Neuronal stem cell (in vitro differentiated cells): ENCODE results near the gene ZNF627.
"Not testable (repeated sequence)": the region's sequence is repeated elsewhere in the genome, so short reads cannot be mapped to it uniquely, and the experiment has no call there.

Source experiments
- DNase-seq: peaks from one replicate; pipeline ENCODE4 v3.0.0-alpha.2; 2013; ENCODE audit warnings: low spot score
- H2AFZ ChIP-seq: one replicate; pipeline ENCODE4 v1.6.1; 2013; ENCODE audit warnings: mild to moderate bottlenecking, low read length, inconsistent platforms
- H2AK5ac ChIP-seq: 2 replicates; pipeline ENCODE4 v1.6.1; 2013; ENCODE audit warnings: low read depth, mild to moderate bottlenecking, inconsistent platforms, low read length, moderate library complexity, mixed read lengths
- H2BK120ac ChIP-seq: 2 replicates; pipeline ENCODE4 v1.6.1; 2013; ENCODE audit warnings: low read depth, mild to moderate bottlenecking, inconsistent platforms, low read length, moderate library complexity, mixed read lengths
- H2BK12ac ChIP-seq: one replicate; pipeline ENCODE4 v1.6.1; 2013; ENCODE audit warnings: low read length, inconsistent platforms
- H2BK15ac ChIP-seq: 2 replicates; pipeline ENCODE4 v1.6.1; 2013; ENCODE audit warnings: mild to moderate bottlenecking, low read length, inconsistent platforms, mixed read lengths
- H2BK5ac ChIP-seq: one replicate; pipeline ENCODE4 v1.6.1; 2013; ENCODE audit warnings: inconsistent platforms, mild to moderate bottlenecking, low read length, moderate library complexity
- H3K14ac ChIP-seq: one replicate; pipeline ENCODE4 v1.6.1; 2013; ENCODE audit warnings: low read length, inconsistent platforms
- H3K18ac ChIP-seq: 2 replicates; pipeline ENCODE4 v1.6.1; 2013; ENCODE audit warnings: low read length, inconsistent platforms
- H3K23ac ChIP-seq: 2 replicates; pipeline ENCODE4 v1.6.1; 2013; ENCODE audit warnings: low read depth, mild to moderate bottlenecking, mixed read lengths, low read length, inconsistent platforms; ENCODE audit not compliant: poor library complexity
- H3K27ac ChIP-seq: replicated peaks from 3 replicates; pipeline ENCODE4 v1.5.1; 2013; ENCODE audit warnings: low read length, inconsistent platforms
- H3K27me3 ChIP-seq, 3 experiments: 2 replicates each; pipeline ENCODE4 v1.6.1; 2013; ENCODE audit warnings: low read length in 3 of 3, mild to moderate bottlenecking in 2 of 3, inconsistent platforms in 1 of 3, low read depth in 1 of 3, mixed read lengths in 1 of 3, moderate library complexity in 1 of 3; ENCODE audit not compliant: control insufficient read depth in 3 of 3, insufficient read depth in 3 of 3
- H3K36me3 ChIP-seq, 2 donors: replicated peaks in 1 of 2; 2 replicates each; pipeline ENCODE4 v1.6.1; 2013; ENCODE audit warnings: low read length in 2 of 2; ENCODE audit not compliant: control insufficient read depth in 2 of 2, insufficient read depth in 2 of 2
- H3K4ac ChIP-seq: 2 replicates; pipeline ENCODE4 v1.6.1; 2013; ENCODE audit warnings: inconsistent platforms, mild to moderate bottlenecking, low read length, moderate library complexity
- H3K4me1 ChIP-seq, 2 donors: 1 replicate in 1 of 2; 2 replicates in 1 of 2; pipeline ENCODE4 v1.6.1; 2013; ENCODE audit warnings: low read length in 2 of 2, low read depth in 1 of 2; ENCODE audit not compliant: control insufficient read depth in 2 of 2, insufficient read depth in 1 of 2
- H3K4me2 ChIP-seq: one replicate; pipeline ENCODE4 v1.6.1; 2013; ENCODE audit warnings: mild to moderate bottlenecking, low read length, inconsistent platforms; ENCODE audit not compliant: insufficient read depth, poor library complexity, severe bottlenecking
- H3K4me3 ChIP-seq, 2 donors: 2 replicates each; pipeline ENCODE4 v1.5.1; 2013; ENCODE audit warnings: low read length in 2 of 2, mild to moderate bottlenecking in 2 of 2, inconsistent platforms in 1 of 2, moderate library complexity in 1 of 2
- H3K79me1 ChIP-seq: one replicate; pipeline ENCODE4 v1.6.1; 2013; ENCODE audit warnings: low read depth, mild to moderate bottlenecking, inconsistent platforms, low read length, moderate library complexity
- H3K9ac ChIP-seq: one replicate; pipeline ENCODE4 v1.6.1; 2013; ENCODE audit warnings: mild to moderate bottlenecking, low read depth, low read length, inconsistent platforms; ENCODE audit not compliant: poor library complexity
- H3K9me3 ChIP-seq, 2 donors: replicated peaks in 1 of 2; 2 replicates each; pipeline versions ENCODE3 to v1.6.1; 2013; ENCODE audit warnings: low read length in 2 of 2, mild to moderate bottlenecking in 2 of 2, inconsistent platforms in 1 of 2, low read depth in 1 of 2, mixed read lengths in 1 of 2, moderate library complexity in 1 of 2; ENCODE audit not compliant: control insufficient read depth in 2 of 2, insufficient read depth in 1 of 2
- H4K8ac ChIP-seq: one replicate; pipeline ENCODE4 v1.6.1; 2013; ENCODE audit warnings: low read depth, mild to moderate bottlenecking, inconsistent platforms, low read length, moderate library complexity
- H4K91ac ChIP-seq: one replicate; pipeline ENCODE4 v1.6.1; 2013; ENCODE audit warnings: low read length, low read depth, mild to moderate bottlenecking, inconsistent platforms; ENCODE audit not compliant: poor library complexity
- WGBS, 2 donors: extraction: QIAGEN DNeasy Blood & Tissue Kit; methylation state at CpG; one replicate each; pipeline ENCODE4 v1.1.7; 2013; ENCODE audit warnings: missing lambda C conversion rate in 2 of 2, mixed read lengths in 1 of 2; ENCODE audit not compliant: insufficient read length in 2 of 2, insufficient replicate concordance in 1 of 2; ENCODE audit errors: extremely low coverage in 2 of 2; 5-methylcytosine and 5-hydroxymethylcytosine counted together

The ZNF627 gene

GRCh38 chr19:11560404-11561051 is 36.8 kb upstream of the ZNF627 start:
- peaks cover 9% of the 10 kb centered on the region for H3K79me1 ChIP-seq
- H2AK5ac ChIP-seq = no peak overlapping the region
- no peak overlapping the region for H2BK5ac ChIP-seq
- H3K9ac ChIP-seq = no peak overlapping the region
- H3K4me3 ChIP-seq = no peak overlapping the region
- peaks cover 5 to 7% of the 10 kb centered on the region in 2 donors for H3K4me1 ChIP-seq
- H3K14ac ChIP-seq = no peak overlapping the region
- H3K27me3 ChIP-seq = no peaks in the 10 kb centered on the region
- no peak overlapping the region for H3K27ac ChIP-seq
- no peak overlapping the region for H2BK15ac ChIP-seq
- no peak overlapping the region for H3K4ac ChIP-seq
- H4K91ac ChIP-seq = no peak overlapping the region
- no peak overlapping the region for H3K4me2 ChIP-seq
- H2BK120ac ChIP-seq = no peak overlapping the region
- peak overlapping the region; percentile 37 for H2AFZ ChIP-seq
- peaks cover 0 to 9% of the 10 kb centered on the region in 2 donors for H3K36me3 ChIP-seq
- WGBS, 2 donors = no CpG with 5 or more reads among the region's 9 CpGs
- H3K9me3 ChIP-seq = no peaks in the 10 kb centered on the region
- H3K18ac ChIP-seq = no peak overlapping the region
- H3K23ac ChIP-seq = no peak overlapping the region
- DNase-seq = peak; percentile 69
- H2BK12ac ChIP-seq = no peak overlapping the region
- H4K8ac ChIP-seq = no peak overlapping the region

GRCh38 chr19:11563532-11563931 is 33.8 kb upstream of the ZNF627 start:
- no peak for DNase-seq
- Histone ChIP-seq H2BK15ac (no peak overlapping the region), H3K9ac (no peak overlapping the region), H3K4me2 (no peak overlapping the region), H3K23ac (no peak overlapping the region), H2BK12ac (no peak overlapping the region), H3K4me3 (no peak overlapping the region), H3K18ac (no peak overlapping the region), H3K27me3 (no peaks in the 10 kb centered on the region), H3K14ac (no peak overlapping the region), H2BK120ac (no peak overlapping the region), H2AK5ac (no peak overlapping the region), H3K4ac (no peak overlapping the region), H3K79me1 (peaks cover 3% of the 10 kb centered on the region), H4K91ac (no peak overlapping the region), H3K9me3 (no peaks in the 10 kb centered on the region), H2AFZ (no peak overlapping the region), H4K8ac (no peak overlapping the region), H3K36me3 (no peaks in the 10 kb centered on the region), H2BK5ac (no peak overlapping the region), H3K27ac (no peak overlapping the region), H3K4me1 (no peaks in the 10 kb centered on the region)
- WGBS, 2 donors = no CpG with 5 or more reads among the region's 8 CpGs

- H3K4me1 ChIP-seq, H2BK15ac ChIP-seq, H2AFZ ChIP-seq, H2BK120ac ChIP-seq, H4K8ac ChIP-seq, H3K79me1 ChIP-seq, H3K18ac ChIP-seq, H3K9ac ChIP-seq, H3K4me2 ChIP-seq, DNase-seq, H3K27ac ChIP-seq, H4K91ac ChIP-seq, H3K4me3 ChIP-seq, H3K27me3 ChIP-seq, H2BK5ac ChIP-seq, H3K14ac ChIP-seq, H2AK5ac ChIP-seq, H3K36me3 ChIP-seq, H3K4ac ChIP-seq, H3K23ac ChIP-seq, H2BK12ac ChIP-seq, H3K9me3 ChIP-seq: not testable (repeated sequence)
- no CpG with 5 or more reads among the region's 6 CpGs for WGBS, 2 donors
Measured at GRCh38 chr19:11564082-11564807, 33.0 kb upstream of the ZNF627 start.

- WGBS, 2 donors = no CpG with 5 or more reads among the region's 5 CpGs
- not testable (repeated sequence) for H3K36me3 ChIP-seq
Measured at GRCh38 chr19:11565649-11565980, 31.7 kb upstream of the ZNF627 start.

More at GRCh38 chr19:11565649-11565980, 31.7 kb upstream of the ZNF627 start:
- H3K4me3 ChIP-seq, H4K8ac ChIP-seq, H4K91ac ChIP-seq, H3K4me1 ChIP-seq, H3K23ac ChIP-seq, H3K18ac ChIP-seq, H2AFZ ChIP-seq, H3K9me3 ChIP-seq, H3K14ac ChIP-seq, H3K4ac ChIP-seq, H3K4me2 ChIP-seq, H3K9ac ChIP-seq, H2BK120ac ChIP-seq, H2BK12ac ChIP-seq, H2AK5ac ChIP-seq, H3K27me3 ChIP-seq, H3K27ac ChIP-seq, H2BK5ac ChIP-seq, DNase-seq, H2BK15ac ChIP-seq, H3K79me1 ChIP-seq: not testable (repeated sequence)
